Prostate gland (tissue), 2 donors: ENCODE data around the gene DUOX1. TPM values are rescaled to one million over a fixed set of nuclear protein-coding genes. Genes with fewer than 3 reads are reported as not detected.

Source experiments
- DNase-seq: peaks from one replicate; pipeline ENCODE4 v3.0.0-alpha.2; 2019; ENCODE audit warnings: low spot score
- H3K27ac ChIP-seq, 2 donors: fragments of 200-600 bp; sonication (generic); 2 replicates each; pipeline ENCODE4 v1.5.1; 2017 to 2019
- H3K27me3 ChIP-seq: fragments of 200-600 bp; sonication (generic); replicated peaks from 2 replicates; pipeline ENCODE4 v1.5.1; 2019; ENCODE audit not compliant: insufficient read depth
- H3K36me3 ChIP-seq, 2 donors: fragments of 200-600 bp; sonication (generic); 1 replicate in 1 of 2; 2 replicates in 1 of 2; pipeline versions ENCODE4 v1.5.1 to v1.8.1; 2017 to 2019
- H3K4me1 ChIP-seq: fragments of 200-600 bp; sonication (generic); replicated peaks from 2 replicates; pipeline ENCODE4 v1.5.1; 2019
- H3K4me3 ChIP-seq, 2 donors: fragments of 200-600 bp; sonication (generic); 2 replicates each; pipeline ENCODE4 v1.5.1; 2017 to 2019
- H3K9me3 ChIP-seq: fragments of 200-600 bp; sonication (generic); 2 replicates; pipeline ENCODE4 v1.5.1; 2017
- POLR2A ChIP-seq: fragments of 450-650 bp; IDR thresholded peaks from one replicate; pipeline ENCODE4 v1.6.1; 2016; ENCODE audit warnings: antibody characterized with exemption, mild to moderate bottlenecking
- POLR2AphosphoS5 ChIP-seq: sonication (generic); formaldehyde crosslinking; IDR thresholded peaks from one replicate; pipeline ENCODE4 v1.6.1; 2017; ENCODE audit warnings: antibody characterized with exemption
- WGBS: methylation state at CpG from one replicate; pipeline ENCODE4 v1.1.5; 2018; 5-methylcytosine and 5-hydroxymethylcytosine counted together
- intact Hi-C: fragments of 100-400 bp; cut with DNase I; formaldehyde crosslinking; loops from one replicate; pipeline ENCODE4 v1.14.2; 2022
- total RNA-seq, 2 donors: library from RNA; depleted of rRNA; stranded (reverse); fragments of >200 nt; gene quantifications; one replicate each; pipeline ENCODE4 v1.1.0, GENCODE V29; 2016
- TF ChIP-seq, protein P1 (sequence below), 4 experiments: fragments of 200-600 bp in 2 of 4; fragments of 450-650 bp in 2 of 4; sonication (generic) in 2 of 4; IDR thresholded peaks; 1 replicate in 3 of 4; 2 replicates in 1 of 4; pipeline ENCODE4 v1.5.1; 2016 to 2019; ENCODE audit warnings: antibody characterized with exemption in 4 of 4, mild to moderate bottlenecking in 2 of 4, moderate library complexity in 2 of 4

The DUOX1 gene
- total RNA-seq, 2 donors from 2014 or later = 18.4 to 32.1 TPM

DNA sequence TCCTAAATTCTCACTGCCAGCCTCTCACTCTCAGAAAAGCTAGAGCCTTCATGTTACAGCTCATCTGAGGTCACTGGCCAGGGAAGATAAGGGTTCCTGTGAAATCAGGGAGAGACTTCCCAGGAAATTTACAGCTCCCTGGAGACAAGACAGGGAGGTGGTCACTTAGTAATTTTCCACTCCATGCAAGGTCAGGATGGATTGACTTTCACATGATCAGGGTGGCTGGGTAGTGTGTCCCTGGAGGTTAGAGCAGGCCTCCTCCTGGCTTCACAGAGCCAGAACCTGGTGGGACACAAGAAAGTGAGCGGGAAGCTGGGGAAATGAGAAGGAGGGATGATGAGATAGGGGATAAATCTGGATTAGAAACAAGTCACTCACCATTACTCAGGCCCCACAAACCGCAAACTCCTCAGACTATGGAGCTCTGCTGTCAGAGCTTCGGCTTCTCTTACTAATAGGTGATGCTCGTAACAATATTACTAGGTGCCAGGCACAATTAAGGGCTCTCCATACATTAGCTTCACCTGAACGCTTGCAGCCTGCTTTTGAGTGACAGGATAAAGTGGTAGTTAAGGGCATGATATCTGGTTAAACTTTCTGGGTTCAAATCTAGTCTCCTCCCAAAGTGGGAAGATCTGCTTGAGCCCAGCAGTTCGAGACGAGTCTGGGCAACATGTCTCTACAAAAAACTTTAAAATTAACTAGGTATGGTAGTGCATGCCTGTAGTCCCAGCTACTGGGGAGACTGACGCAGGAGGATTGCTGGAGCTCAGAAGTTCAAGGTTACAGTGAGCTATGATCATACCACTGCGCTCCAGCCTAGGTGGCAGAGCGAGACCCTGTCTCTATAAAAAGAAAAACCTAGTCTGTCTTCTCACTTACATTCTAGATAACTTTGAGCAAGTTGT lies 40.7 kb upstream of the DUOX1 start:
- no peak overlapping the region for H3K4me3 ChIP-seq
- WGBS = 78% methylated on average over 10 of the region's 10 CpGs
- H3K9me3 ChIP-seq = no peaks in the 10 kb centered on the region
- H3K4me1 ChIP-seq = no peaks in the 10 kb centered on the region
- DNase-seq = no peak
- no peaks in the 10 kb centered on the region for H3K36me3 ChIP-seq
- no peaks in the 10 kb centered on the region for H3K27me3 ChIP-seq
- no peak for TF ChIP-seq POLR2A
- TF ChIP-seq, protein P1, sequence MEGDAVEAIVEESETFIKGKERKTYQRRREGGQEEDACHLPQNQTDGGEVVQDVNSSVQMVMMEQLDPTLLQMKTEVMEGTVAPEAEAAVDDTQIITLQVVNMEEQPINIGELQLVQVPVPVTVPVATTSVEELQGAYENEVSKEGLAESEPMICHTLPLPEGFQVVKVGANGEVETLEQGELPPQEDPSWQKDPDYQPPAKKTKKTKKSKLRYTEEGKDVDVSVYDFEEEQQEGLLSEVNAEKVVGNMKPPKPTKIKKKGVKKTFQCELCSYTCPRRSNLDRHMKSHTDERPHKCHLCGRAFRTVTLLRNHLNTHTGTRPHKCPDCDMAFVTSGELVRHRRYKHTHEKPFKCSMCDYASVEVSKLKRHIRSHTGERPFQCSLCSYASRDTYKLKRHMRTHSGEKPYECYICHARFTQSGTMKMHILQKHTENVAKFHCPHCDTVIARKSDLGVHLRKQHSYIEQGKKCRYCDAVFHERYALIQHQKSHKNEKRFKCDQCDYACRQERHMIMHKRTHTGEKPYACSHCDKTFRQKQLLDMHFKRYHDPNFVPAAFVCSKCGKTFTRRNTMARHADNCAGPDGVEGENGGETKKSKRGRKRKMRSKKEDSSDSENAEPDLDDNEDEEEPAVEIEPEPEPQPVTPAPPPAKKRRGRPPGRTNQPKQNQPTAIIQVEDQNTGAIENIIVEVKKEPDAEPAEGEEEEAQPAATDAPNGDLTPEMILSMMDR (IDR thresholded peaks at IDR 0.05) = no peak
- TF ChIP-seq POLR2AphosphoS5 = no peak
- H3K27ac ChIP-seq = no peak overlapping the region
- intact Hi-C loops = no loop called here

DNA sequence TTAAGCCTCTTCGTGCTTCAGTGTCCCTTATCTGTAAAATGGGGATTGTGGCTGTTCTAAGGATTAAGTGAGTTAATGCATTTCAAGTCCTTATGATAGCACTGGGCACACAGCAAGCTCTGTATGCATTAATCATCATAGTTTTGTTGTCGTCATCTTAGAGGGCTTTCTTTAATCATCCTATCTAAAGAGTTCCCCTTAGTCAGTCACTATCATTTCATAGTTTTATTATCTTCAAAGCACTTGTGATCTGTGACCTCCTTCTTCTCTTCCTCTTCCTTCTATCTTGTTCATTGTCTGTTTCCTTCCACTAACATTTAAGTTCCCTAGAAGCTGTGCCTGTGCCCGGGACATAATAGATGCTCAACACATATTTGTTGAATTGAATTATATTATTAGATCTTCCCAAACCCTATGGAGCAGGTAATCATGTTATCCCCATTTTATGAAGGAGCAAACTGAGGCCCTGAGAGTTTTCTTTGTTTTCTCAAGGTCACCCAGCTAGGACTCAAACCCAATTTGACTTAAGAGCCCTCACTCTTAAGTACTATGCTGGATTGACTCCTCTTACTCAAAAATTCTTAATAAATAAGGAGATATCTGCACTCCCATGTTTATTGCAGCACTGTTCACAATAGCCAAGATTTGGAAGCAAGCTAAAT lies 40.0 kb upstream of the DUOX1 start:
- intact Hi-C loops = no loop called here
- Histone ChIP-seq H3K4me1 (no peaks in the 10 kb centered on the region), H3K27me3 (no peaks in the 10 kb centered on the region), H3K4me3 (no peak overlapping the region), H3K9me3 (no peaks in the 10 kb centered on the region), H3K36me3 (no peaks in the 10 kb centered on the region), H3K27ac (no peak overlapping the region)
- no peak for DNase-seq
- 82% methylated on average over 3 of the region's 3 CpGs for WGBS
- TF ChIP-seq, protein P1 (IDR thresholded peaks at IDR 0.05) = no peak
- TF ChIP-seq POLR2AphosphoS5 (no peak), POLR2A (no peak)

DNA sequence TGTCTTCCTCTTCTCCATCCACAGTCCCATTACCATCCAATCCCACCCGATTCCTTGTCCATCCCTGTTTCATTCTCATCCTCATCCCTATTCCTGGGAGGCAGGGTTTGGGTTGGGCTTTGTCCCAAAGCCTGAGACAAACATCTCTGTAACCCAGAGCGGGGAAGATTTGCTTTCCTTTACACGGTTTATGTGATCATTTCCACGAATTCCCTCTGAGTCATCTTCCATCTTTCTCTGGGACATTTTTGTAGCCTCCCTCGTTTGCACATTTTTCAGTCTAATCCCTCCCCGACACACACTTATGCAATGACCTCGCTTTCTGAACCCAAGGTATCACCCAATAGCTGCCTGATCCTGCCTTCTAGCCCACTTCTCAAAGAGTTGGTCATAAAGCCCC lies 38.6 kb upstream of the DUOX1 start:
- H3K9me3 ChIP-seq = no peaks in the 10 kb centered on the region
- WGBS = 59% methylated on average over 7 of the region's 7 CpGs
- H3K27ac ChIP-seq = no peak overlapping the region
- no peak overlapping the region for H3K4me3 ChIP-seq
- no peaks in the 10 kb centered on the region for H3K36me3 ChIP-seq
- H3K4me1 ChIP-seq = no peaks in the 10 kb centered on the region
- intact Hi-C loops = no loop called here
- no peak for DNase-seq
- H3K27me3 ChIP-seq = no peaks in the 10 kb centered on the region
- TF ChIP-seq POLR2AphosphoS5 = no peak
- no peak for TF ChIP-seq POLR2A
- TF ChIP-seq, protein P1 (IDR thresholded peaks at IDR 0.05) = no peak

DNA sequence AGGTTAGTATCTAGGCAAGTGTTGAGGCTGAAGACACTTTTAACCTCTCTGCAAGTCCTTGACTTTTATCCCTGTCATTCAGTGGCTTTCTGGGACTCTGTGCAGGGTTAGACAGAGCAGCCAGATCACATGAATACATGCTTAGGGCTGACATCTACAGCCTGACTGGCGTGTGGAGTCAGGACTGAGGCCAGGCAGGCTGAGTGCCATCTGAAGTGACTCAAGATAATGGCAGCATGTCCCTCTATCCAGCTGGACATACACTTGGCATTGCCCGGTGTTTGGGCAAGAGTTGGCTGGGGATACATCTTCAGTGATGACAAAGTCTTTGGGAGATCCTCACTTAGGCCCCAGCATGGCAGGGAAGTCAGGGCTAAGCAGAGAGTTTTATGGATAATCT lies 38.2 kb upstream of the DUOX1 start:
- H3K4me3 ChIP-seq = no peak overlapping the region
- intact Hi-C loops = no loop called here
- H3K4me1 ChIP-seq = no peaks in the 10 kb centered on the region
- H3K36me3 ChIP-seq = no peaks in the 10 kb centered on the region
- no peaks in the 10 kb centered on the region for H3K9me3 ChIP-seq
- H3K27me3 ChIP-seq = no peaks in the 10 kb centered on the region
- DNase-seq = no peak
- TF ChIP-seq POLR2A (no peak), POLR2AphosphoS5 (no peak)
- TF ChIP-seq, protein P1 (IDR thresholded peaks at IDR 0.05) = no peak
- H3K27ac ChIP-seq = no peak overlapping the region
- 97% methylated on average over 2 of the region's 2 CpGs for WGBS
